ENCODE data around the gene IGF1. TPM values are rescaled to one million over a fixed set of nuclear protein-coding genes. Genes with fewer than 3 reads are reported as not detected.

Gene IGF1
- total RNA-seq, 1 experiment from 2014 or later: not detected

- no peaks in the 10 kb centered on the region for H3K36me3 ChIP-seq (replicated peaks; ENCODE audit: control insufficient read depth, insufficient read depth, low read length)
- H3K27me3 ChIP-seq (ENCODE audit: control insufficient read depth, insufficient read depth, low read length): no peaks in the 10 kb centered on the region
- no peak overlapping the region for H3K4me3 ChIP-seq (ENCODE audit: insufficient read depth, low read depth, low read length)
- DNase-seq: no peak
Measured at GRCh38 chr12:102508052-102508451, 27.7 kb upstream of the IGF1 start.

- no peaks in the 10 kb centered on the region for H3K27me3 ChIP-seq (ENCODE audit: control insufficient read depth, insufficient read depth, low read length)
- no peak for DNase-seq
- H3K36me3 ChIP-seq (replicated peaks; ENCODE audit: control insufficient read depth, insufficient read depth, low read length): no peaks in the 10 kb centered on the region
- H3K4me3 ChIP-seq (ENCODE audit: insufficient read depth, low read depth, low read length): no peak overlapping the region
Measured at GRCh38 chr12:102507301-102507700, 26.9 kb upstream of the IGF1 start.

GRCh38 chr12:102504871-102505270 is 24.5 kb upstream of the IGF1 start:
- DNase-seq: no peak
- Histone ChIP-seq H3K27me3 (ENCODE audit: control insufficient read depth, insufficient read depth, low read length) (no peaks in the 10 kb centered on the region), H3K36me3 (replicated peaks; ENCODE audit: control insufficient read depth, insufficient read depth, low read length) (no peaks in the 10 kb centered on the region), H3K4me3 (ENCODE audit: insufficient read depth, low read depth, low read length) (no peak overlapping the region)

- Histone ChIP-seq H3K27me3 (ENCODE audit: control insufficient read depth, insufficient read depth, low read length) (no peaks in the 10 kb centered on the region), H3K4me3 (ENCODE audit: insufficient read depth, low read depth, low read length) (no peak overlapping the region), H3K36me3 (replicated peaks; ENCODE audit: control insufficient read depth, insufficient read depth, low read length) (no peaks in the 10 kb centered on the region)
- no peak for DNase-seq
Measured at GRCh38 chr12:102504280-102504679, 23.9 kb upstream of the IGF1 start.

GRCh38 chr12:102503831-102504230 is 23.5 kb upstream of the IGF1 start:
- Histone ChIP-seq H3K36me3 (replicated peaks; ENCODE audit: control insufficient read depth, insufficient read depth, low read length) (no peaks in the 10 kb centered on the region), H3K27me3 (ENCODE audit: control insufficient read depth, insufficient read depth, low read length) (no peaks in the 10 kb centered on the region), H3K4me3 (ENCODE audit: insufficient read depth, low read depth, low read length) (no peak overlapping the region)
- no peak for DNase-seq

- H3K27me3 ChIP-seq (ENCODE audit: control insufficient read depth, insufficient read depth, low read length): no peaks in the 10 kb centered on the region
- no peak for DNase-seq
- H3K36me3 ChIP-seq (replicated peaks; ENCODE audit: control insufficient read depth, insufficient read depth, low read length): no peaks in the 10 kb centered on the region
- no peak overlapping the region for H3K4me3 ChIP-seq (ENCODE audit: insufficient read depth, low read depth, low read length)
Measured at GRCh38 chr12:102503056-102503681, 22.8 kb upstream of the IGF1 start.

- no peak for DNase-seq
- no peak overlapping the region for H3K4me3 ChIP-seq (ENCODE audit: insufficient read depth, low read depth, low read length)
- H3K27me3 ChIP-seq (ENCODE audit: control insufficient read depth, insufficient read depth, low read length): no peaks in the 10 kb centered on the region
- H3K36me3 ChIP-seq (replicated peaks; ENCODE audit: control insufficient read depth, insufficient read depth, low read length): no peaks in the 10 kb centered on the region
Measured at GRCh38 chr12:102501773-102502172, 21.4 kb upstream of the IGF1 start.

GRCh38 chr12:102498471-102498870 is 18.1 kb upstream of the IGF1 start:
- Histone ChIP-seq H3K4me3 (ENCODE audit: insufficient read depth, low read depth, low read length) (no peak overlapping the region), H3K36me3 (replicated peaks; ENCODE audit: control insufficient read depth, insufficient read depth, low read length) (no peaks in the 10 kb centered on the region), H3K27me3 (ENCODE audit: control insufficient read depth, insufficient read depth, low read length) (no peaks in the 10 kb centered on the region)
- no peak for DNase-seq

GRCh38 chr12:102497743-102498142 is 17.4 kb upstream of the IGF1 start:
- DNase-seq: no peak
- Histone ChIP-seq H3K27me3 (ENCODE audit: control insufficient read depth, insufficient read depth, low read length) (no peaks in the 10 kb centered on the region), H3K36me3 (replicated peaks; ENCODE audit: control insufficient read depth, insufficient read depth, low read length) (no peaks in the 10 kb centered on the region), H3K4me3 (ENCODE audit: insufficient read depth, low read depth, low read length) (no peak overlapping the region)

GRCh38 chr12:102496591-102496990 is 16.2 kb upstream of the IGF1 start:
- Histone ChIP-seq H3K27me3 (ENCODE audit: control insufficient read depth, insufficient read depth, low read length) (no peaks in the 10 kb centered on the region), H3K4me3 (ENCODE audit: insufficient read depth, low read depth, low read length) (no peak overlapping the region), H3K36me3 (replicated peaks; ENCODE audit: control insufficient read depth, insufficient read depth, low read length) (no peaks in the 10 kb centered on the region)
- no peak for DNase-seq

GRCh38 chr12:102487226-102487625 is 6.9 kb upstream of the IGF1 start:
- Histone ChIP-seq H3K4me3 (ENCODE audit: insufficient read depth, low read depth, low read length) (no peak overlapping the region), H3K27me3 (ENCODE audit: control insufficient read depth, insufficient read depth, low read length) (no peaks in the 10 kb centered on the region), H3K36me3 (replicated peaks; ENCODE audit: control insufficient read depth, insufficient read depth, low read length) (no peaks in the 10 kb centered on the region)
- DNase-seq: no peak

GRCh38 chr12:102486153-102486552 is 5.8 kb upstream of the IGF1 start:
- no peaks in the 10 kb centered on the region for H3K36me3 ChIP-seq (replicated peaks; ENCODE audit: control insufficient read depth, insufficient read depth, low read length)
- H3K4me3 ChIP-seq (ENCODE audit: insufficient read depth, low read depth, low read length): no peak overlapping the region
- DNase-seq: no peak
- no peaks in the 10 kb centered on the region for H3K27me3 ChIP-seq (ENCODE audit: control insufficient read depth, insufficient read depth, low read length)

GRCh38 chr12:102484428-102484958 is 4.1 kb upstream of the IGF1 start:
- no peak overlapping the region for H3K4me3 ChIP-seq (ENCODE audit: insufficient read depth, low read depth, low read length)
- peak; percentile 29 for DNase-seq
- no peaks in the 10 kb centered on the region for H3K27me3 ChIP-seq (ENCODE audit: control insufficient read depth, insufficient read depth, low read length)
- H3K36me3 ChIP-seq (replicated peaks; ENCODE audit: control insufficient read depth, insufficient read depth, low read length): no peaks in the 10 kb centered on the region

GRCh38 chr12:102484017-102484416 is 3.7 kb upstream of the IGF1 start:
- H3K36me3 ChIP-seq (replicated peaks; ENCODE audit: control insufficient read depth, insufficient read depth, low read length): no peaks in the 10 kb centered on the region
- H3K27me3 ChIP-seq (ENCODE audit: control insufficient read depth, insufficient read depth, low read length): no peaks in the 10 kb centered on the region
- DNase-seq: no peak
- H3K4me3 ChIP-seq (ENCODE audit: insufficient read depth, low read depth, low read length): no peak overlapping the region

GRCh38 chr12:102483466-102483865 is 3.1 kb upstream of the IGF1 start:
- Histone ChIP-seq H3K27me3 (ENCODE audit: control insufficient read depth, insufficient read depth, low read length) (no peaks in the 10 kb centered on the region), H3K36me3 (replicated peaks; ENCODE audit: control insufficient read depth, insufficient read depth, low read length) (no peaks in the 10 kb centered on the region), H3K4me3 (ENCODE audit: insufficient read depth, low read depth, low read length) (no peak overlapping the region)
- DNase-seq: no peak

Measured in H7 (cell line).